ENCODE results near the gene RPL11.

RPL11 gene

GRCh38 chr1:23704834-23705495, 13.4 kb downstream of the RPL11 start:
- no peak overlapping the region for H3K4me3 ChIP-seq (ENCODE audit: control insufficient read depth, low read depth, low read length)
- DNase-seq (ENCODE audit: low read depth) = no peak
- TF ChIP-seq, protein P1, sequence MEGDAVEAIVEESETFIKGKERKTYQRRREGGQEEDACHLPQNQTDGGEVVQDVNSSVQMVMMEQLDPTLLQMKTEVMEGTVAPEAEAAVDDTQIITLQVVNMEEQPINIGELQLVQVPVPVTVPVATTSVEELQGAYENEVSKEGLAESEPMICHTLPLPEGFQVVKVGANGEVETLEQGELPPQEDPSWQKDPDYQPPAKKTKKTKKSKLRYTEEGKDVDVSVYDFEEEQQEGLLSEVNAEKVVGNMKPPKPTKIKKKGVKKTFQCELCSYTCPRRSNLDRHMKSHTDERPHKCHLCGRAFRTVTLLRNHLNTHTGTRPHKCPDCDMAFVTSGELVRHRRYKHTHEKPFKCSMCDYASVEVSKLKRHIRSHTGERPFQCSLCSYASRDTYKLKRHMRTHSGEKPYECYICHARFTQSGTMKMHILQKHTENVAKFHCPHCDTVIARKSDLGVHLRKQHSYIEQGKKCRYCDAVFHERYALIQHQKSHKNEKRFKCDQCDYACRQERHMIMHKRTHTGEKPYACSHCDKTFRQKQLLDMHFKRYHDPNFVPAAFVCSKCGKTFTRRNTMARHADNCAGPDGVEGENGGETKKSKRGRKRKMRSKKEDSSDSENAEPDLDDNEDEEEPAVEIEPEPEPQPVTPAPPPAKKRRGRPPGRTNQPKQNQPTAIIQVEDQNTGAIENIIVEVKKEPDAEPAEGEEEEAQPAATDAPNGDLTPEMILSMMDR (conservative IDR thresholded peaks at IDR 0.05; ENCODE audit: control insufficient read depth, insufficient read depth, low read depth, low read length) = no peak

- no peak for DNase-seq (ENCODE audit: low read depth)
- TF ChIP-seq, protein P1 (conservative IDR thresholded peaks at IDR 0.05; ENCODE audit: control insufficient read depth, insufficient read depth, low read depth, low read length) = no peak
Observed at GRCh38 chr1:23709229-23709628, 17.6 kb downstream of the RPL11 start.

DNA sequence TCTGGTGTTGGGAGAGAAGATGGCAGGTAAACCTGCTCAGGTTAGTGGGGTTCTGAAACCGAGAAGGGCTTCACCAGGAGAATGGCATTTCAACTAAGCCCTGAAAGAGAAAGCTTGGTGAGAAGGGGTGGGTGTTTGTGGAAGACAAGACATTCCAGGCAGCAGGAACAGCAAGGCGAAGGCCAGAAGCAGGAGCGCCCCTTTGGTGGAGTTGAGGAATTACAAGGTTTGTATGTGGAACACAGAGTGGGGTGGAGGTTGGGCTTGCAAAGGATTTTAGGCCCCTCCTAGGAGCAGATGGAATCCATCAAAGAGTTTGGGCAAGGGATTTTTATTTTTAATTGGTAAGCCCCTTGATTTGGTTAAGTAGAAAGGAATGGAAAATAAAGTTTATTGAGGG, 26.9 kb downstream of the RPL11 start:
- peak; percentile 63 for DNase-seq (ENCODE audit: low read depth)
- TF ChIP-seq, protein P1 (conservative IDR thresholded peaks at IDR 0.05; ENCODE audit: control insufficient read depth, insufficient read depth, low read depth, low read length) = peak; percentile 67
- no peak overlapping the region for H3K4me3 ChIP-seq (ENCODE audit: control insufficient read depth, low read depth, low read length)

More at GRCh38 chr1:23709229-23709628, 17.6 kb downstream of the RPL11 start:
- H3K4me3 ChIP-seq (ENCODE audit: control insufficient read depth, low read depth, low read length) = no peak overlapping the region

- TF ChIP-seq, protein P1 (conservative IDR thresholded peaks at IDR 0.05; ENCODE audit: control insufficient read depth, insufficient read depth, low read depth, low read length) = no peak
- peak; percentile 79 for DNase-seq (ENCODE audit: low read depth)
- H3K4me3 ChIP-seq (ENCODE audit: control insufficient read depth, low read depth, low read length) = no peak overlapping the region
Observed at GRCh38 chr1:23719162-23719820, 27.7 kb downstream of the RPL11 start.

DNA sequence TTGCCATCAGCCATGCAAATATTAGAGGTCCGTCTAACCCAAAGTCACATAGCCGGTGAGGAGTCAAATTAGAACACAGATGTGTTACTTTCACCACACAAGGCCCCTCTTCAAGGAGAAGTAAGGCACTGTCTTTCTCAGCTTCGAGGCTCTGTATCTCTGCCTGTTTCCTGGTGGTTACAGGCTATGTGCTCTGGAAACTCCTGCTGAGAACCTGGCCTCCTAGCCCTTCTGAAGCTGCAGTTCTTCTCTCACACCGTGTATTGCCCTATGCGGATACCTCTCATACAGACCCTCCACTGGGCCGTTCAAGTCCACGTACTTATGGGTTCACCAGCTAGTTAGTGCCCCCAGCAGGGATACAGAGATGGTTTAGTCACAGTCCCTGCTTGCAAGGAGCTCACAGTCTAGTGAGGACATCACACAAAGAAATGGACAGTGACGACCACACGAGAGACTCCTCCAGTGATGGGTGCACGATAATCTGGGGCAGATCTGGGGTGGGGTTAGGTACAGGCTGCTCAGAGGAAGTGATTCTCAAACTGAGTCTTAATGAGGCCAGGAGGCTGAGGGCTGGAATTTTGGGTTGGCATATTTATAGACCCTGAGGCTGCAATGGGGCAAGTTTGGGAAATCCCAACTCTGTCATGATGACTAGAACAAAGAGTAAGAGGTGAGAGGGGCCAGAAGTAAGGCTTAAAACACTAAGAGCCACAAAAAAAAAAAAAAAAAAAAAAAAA, 28.8 kb downstream of the RPL11 start:
- TF ChIP-seq, protein P1 (conservative IDR thresholded peaks at IDR 0.05; ENCODE audit: control insufficient read depth, insufficient read depth, low read depth, low read length) = no peak
- DNase-seq (ENCODE audit: low read depth) = no peak
- no peak overlapping the region for H3K4me3 ChIP-seq (ENCODE audit: control insufficient read depth, low read depth, low read length)

DNA sequence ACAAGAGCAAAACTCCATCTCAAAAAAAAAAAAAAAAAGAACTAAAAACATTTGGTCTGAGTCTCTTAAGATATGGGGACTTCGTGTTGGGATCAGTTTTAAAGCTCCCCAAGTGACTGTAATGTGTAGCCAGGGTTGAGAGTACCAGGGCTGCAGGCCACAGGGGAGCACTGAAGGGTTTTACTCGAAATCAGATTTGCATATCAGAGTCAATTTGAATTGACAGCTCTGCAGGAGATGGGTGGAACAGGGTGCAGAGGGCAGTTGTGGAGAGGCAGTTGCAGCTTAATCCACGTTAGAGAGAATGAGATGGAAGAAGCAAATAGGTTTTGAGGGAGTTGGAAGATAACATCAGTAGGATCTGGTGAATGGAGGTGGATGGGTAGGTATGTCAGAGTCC, 31.0 kb downstream of the RPL11 start:
- H3K4me3 ChIP-seq (ENCODE audit: control insufficient read depth, low read depth, low read length) = no peak overlapping the region
- TF ChIP-seq, protein P1 (conservative IDR thresholded peaks at IDR 0.05; ENCODE audit: control insufficient read depth, insufficient read depth, low read depth, low read length) = no peak
- no peak for DNase-seq (ENCODE audit: low read depth)

All from fibroblast of mammary gland (primary cell).